ENCODE results near the gene MS4A6A. TPM values are rescaled to one million over a fixed set of nuclear protein-coding genes. Genes with fewer than 3 reads are reported as not detected.

MS4A6A gene
- total and polyA plus RNA-seq, 2 donors (not counting 3 experiments of a cell fraction or from before 2014, with no cell fraction given), result 2.7 to 5.0 TPM

- Histone ChIP-seq H3K9me1 (replicated peaks; ENCODE audit: control insufficient read depth, extremely low read depth, insufficient read depth, low read length) (no peaks in the 10 kb centered on the region), H3K27me3 (ENCODE audit: control insufficient read depth in 2 of 2, insufficient read depth in 2 of 2, low read length in 2 of 2) (no peaks in the 10 kb centered on the region), H4K20me1 (replicated peaks; ENCODE audit: control insufficient read depth, extremely low read depth, insufficient read depth, low read length) (no peaks in the 10 kb centered on the region), H3K36me3 (ENCODE audit: control insufficient read depth in 2 of 2, extremely low read depth in 1 of 2, insufficient read depth in 2 of 2, low read length in 2 of 2) (no peaks in the 10 kb centered on the region), H3K9ac (replicated peaks; ENCODE audit: extremely low read depth, insufficient read depth, low read length) (peak overlapping the region; percentile 27), H3K79me2 (ENCODE audit: control insufficient read depth, insufficient read depth, low read length) (no peaks in the 10 kb centered on the region), H3K4me1 (ENCODE audit: control insufficient read depth, extremely low read depth, insufficient read depth, low read length) (peaks cover 46% of the 10 kb centered on the region), H3K9me3 (replicated peaks; ENCODE audit: control insufficient read depth, insufficient read depth, low read length) (no peaks in the 10 kb centered on the region), H2AFZ (ENCODE audit: low read depth, low read length) (no peak overlapping the region), H3K4me3 (replicated peaks in 1 of 3; ENCODE audit: insufficient read depth in 1 of 3, low read depth in 1 of 3, low read length in 3 of 3) (no peak overlapping the region), H3K4me2 (ENCODE audit: insufficient read depth, low read length) (peak overlapping the region; percentile 6), H3K27ac (ENCODE audit: insufficient read depth, low read depth, low read length) (peak overlapping the region; percentile 86)
- CTCF ChIA-PET, result interaction anchor here (0.7 to 5.3 kb wide), 25 partner anchors 9 to 415 kb away, joined by 3 to 217 read pairs (median 4); partner anchors contain the start of genes MRPL16 and MS4A6A
- POLR2A ChIA-PET, result interaction anchor here (1.1 to 2.0 kb wide), 3 partner anchors 9 to 25 kb away, joined by 4 to 17 read pairs (median 5); no protein-coding TSS in a partner anchor
- intact Hi-C loops (cut with micrococcal nuclease), result loop anchor here (1.0 to 2.0 kb wide), 14 partner anchors 8 to 462 kb away; no protein-coding TSS in a partner anchor
- TF ChIP-seq EZH2 (IDR thresholded peaks at IDR 0.05; ENCODE audit: borderline replicate concordance, low read depth, low read length, severe bottlenecking) (no peak), POLR2A (IDR thresholded peaks at IDR 0.05; ENCODE audit: low read depth, low read length) (peak; percentile 93), GATA2 (IDR thresholded peaks at IDR 0.05; ENCODE audit: insufficient read depth, insufficient read length, low read depth, low read length) (peak; percentile 81), JUN (IDR thresholded peaks at IDR 0.05; ENCODE audit: borderline replicate concordance, insufficient read depth, insufficient read length, low read depth) (peak; percentile 94), MYC (IDR thresholded peaks at IDR 0.05; ENCODE audit: low read depth, low read length) (no peak), CTCF (IDR thresholded peaks at IDR 0.05; ENCODE audit: extremely low read depth in 1 of 2, insufficient read depth in 1 of 2, low read depth in 1 of 2, low read length in 2 of 2) (peak; percentile 62 to 63), POLR2AphosphoS5 (IDR thresholded peaks at IDR 0.05; ENCODE audit: insufficient read depth, low read depth, low read length) (peak; percentile 99), MAX (IDR thresholded peaks at IDR 0.05; ENCODE audit: insufficient read depth, insufficient read length) (peak; percentile 81), FOS (IDR thresholded peaks at IDR 0.05; ENCODE audit: borderline replicate concordance, insufficient read depth, low read length) (peak; percentile 62)
- dilution Hi-C loops (cut with MboI; ENCODE audit: extremely low pct_ligation_motif_present, low sequenced_read_pairs), result no loop called here
- DNase-seq (ENCODE audit: low read depth, low spot score), result peak; percentile 100
- peak; percentile 97 for FAIRE-seq
- BruUV-seq (replicated peaks), result no TSS peak
Measured at GRCh38 chr11:60169264-60169915, 13.5 kb downstream of the MS4A6A start.

Data from endothelial cell of umbilical vein (primary cell).